Nucleus accumbens (tissue), 56 donors: ENCODE data around the gene TRIM64.
"Not testable (repeated sequence)": the region's sequence is repeated elsewhere in the genome, so short reads cannot be mapped to it uniquely, and the experiment has no call there.

ENCODE experiments used
- DNase-seq, 56 donors: peaks; one replicate each; lab custom pipeline; 2025; lab: John Stamatoyannopoulos, UW

The TRIM64 gene, protein sequence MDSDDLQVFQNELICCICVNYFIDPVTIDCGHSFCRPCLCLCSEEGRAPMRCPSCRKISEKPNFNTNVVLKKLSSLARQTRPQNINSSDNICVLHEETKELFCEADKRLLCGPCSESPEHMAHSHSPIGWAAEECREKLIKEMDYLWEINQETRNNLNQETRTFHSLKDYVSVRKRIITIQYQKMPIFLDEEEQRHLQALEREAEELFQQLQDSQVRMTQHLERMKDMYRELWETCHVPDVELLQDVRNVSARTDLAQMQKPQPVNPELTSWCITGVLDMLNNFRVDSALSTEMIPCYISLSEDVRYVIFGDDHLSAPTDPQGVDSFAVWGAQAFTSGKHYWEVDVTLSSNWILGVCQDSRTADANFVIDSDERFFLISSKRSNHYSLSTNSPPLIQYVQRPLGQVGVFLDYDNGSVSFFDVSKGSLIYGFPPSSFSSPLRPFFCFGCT

DNA sequence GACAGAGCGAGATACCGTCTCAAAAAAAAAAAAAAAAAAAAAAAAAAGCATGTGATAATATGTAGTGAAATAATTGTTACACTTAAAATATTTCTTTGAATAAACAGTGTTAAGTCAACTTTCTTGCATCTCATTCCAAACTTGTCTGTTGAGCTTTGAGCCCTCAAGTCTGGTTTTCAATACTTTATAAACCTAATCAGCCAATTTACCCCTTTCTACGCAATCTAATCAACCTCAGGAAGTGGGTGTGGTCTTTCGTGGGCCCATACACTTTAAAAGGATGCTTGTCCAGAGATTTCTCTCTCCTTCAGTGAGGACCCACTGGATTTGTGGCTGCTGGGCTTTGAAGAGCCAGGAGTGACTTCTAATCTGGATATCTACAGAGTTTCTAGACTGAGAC, at the start of gene TRIM64:
TRIM64 (plus strand) TSS at position 301 of the 400 bp plus-strand sequence. CDS start 2,467 bp downstream, outside the sequence.
- not testable (repeated sequence) for DNase-seq

DNA sequence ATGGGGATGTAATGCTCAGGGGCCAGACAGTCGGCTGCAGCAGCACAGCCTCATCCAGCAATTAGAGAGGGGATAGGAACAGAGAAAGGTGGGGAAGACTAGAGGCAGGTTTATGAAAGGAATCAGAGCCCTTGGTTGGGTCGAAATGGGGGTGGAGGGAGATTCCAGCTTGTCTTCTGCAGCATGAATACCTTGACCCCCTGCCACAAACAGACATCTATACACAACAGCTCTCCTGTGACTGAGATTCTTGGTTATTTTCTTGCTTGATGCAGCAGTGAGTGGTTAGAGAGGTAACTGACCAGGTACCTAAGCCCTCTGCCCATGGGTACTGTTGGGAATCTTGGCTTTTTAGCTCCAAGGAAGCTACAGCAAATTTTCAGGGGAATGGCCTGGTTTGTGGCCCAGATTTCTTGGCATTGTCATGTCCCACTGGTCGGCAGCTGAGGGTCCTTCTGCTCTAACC, 43.6 kb upstream of the TRIM64 start, which contains the start of gene TRIM49D1:
TRIM49D1 (minus strand) TSS at position 51 of the 466 bp plus-strand sequence. CDS start 4,535 bp downstream, outside the sequence.
- DNase-seq, result no peak

DNA sequence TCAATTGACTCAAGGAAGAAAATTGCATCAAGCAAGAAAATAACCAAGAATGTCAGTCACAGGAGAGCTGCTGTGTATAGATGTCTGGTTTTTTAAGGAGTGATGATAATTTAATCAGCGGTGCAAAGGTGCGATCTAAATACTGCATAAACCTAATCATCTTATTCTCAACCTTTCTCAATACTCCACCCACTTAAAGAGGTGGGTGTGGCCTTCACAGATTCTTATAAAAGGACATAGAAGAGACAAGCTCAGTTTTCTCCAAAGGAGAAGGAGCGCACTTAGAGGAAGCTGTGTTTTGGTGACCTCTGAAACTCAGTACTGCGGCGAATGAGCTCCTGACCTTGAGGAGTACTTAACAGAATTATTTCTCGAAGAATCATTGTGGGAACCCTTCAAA, 42.1 kb upstream of the TRIM64 start, which contains the start of gene TRIM49D2:
TRIM49D2 (plus strand) TSS at position 301 of the 400 bp plus-strand sequence. CDS start 2,698 bp downstream, outside the sequence.
- DNase-seq, result not testable (repeated sequence)

DNA sequence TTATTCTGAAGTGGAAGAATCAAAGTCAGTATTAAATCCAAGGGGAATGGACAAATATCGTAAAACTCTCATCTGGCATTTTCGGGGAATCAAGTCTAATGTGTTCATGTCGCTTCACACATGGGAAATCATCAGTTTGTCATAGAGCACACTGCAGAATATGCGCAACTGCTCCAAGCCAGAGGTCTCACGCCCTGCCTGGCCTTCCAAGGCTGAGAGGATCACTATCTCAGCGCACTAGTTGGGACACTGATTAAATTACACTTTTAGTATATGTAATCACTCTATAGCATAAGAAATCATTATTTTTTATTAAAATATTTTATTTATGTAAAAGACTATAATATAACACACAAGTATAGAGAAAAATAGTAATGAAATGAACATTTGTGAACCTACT, 5.0 kb upstream of the TRIM64 start:
- not testable (repeated sequence) for DNase-seq
